Activated T-helper 2 cell treated with anti-CD3 and anti-CD28 coated beads, Interferon-gamma antibody, Interleukin-2, Interleukin-4, amounts not matched to agents 10 μg/mL and 5 μg/mL and 100 μg/mL, durations not matched to agents 14 hours and 24 hours and 36 hours (primary cell): ENCODE measurements around the gene ANKRD49. TPM values are rescaled to one million over a fixed set of nuclear protein-coding genes. Genes with fewer than 3 reads are reported as not detected.

Source experiments
- total RNA-seq: library from RNA; stranded (reverse); gene quantifications from 2 replicates; pipeline ENCODE4 v1.2.3, GENCODE V29; 2022

The ANKRD49 gene
- total RNA-seq, 1 donor from 2014 or later = 19.4 TPM

Other genes starting within 250 kb of the ANKRD49 start
- gene IZUMO1R, start 189.4 kb upstream of the ANKRD49 start, total RNA-seq = not detected in 2 replicates
- gene GPR83, start 92.6 kb upstream of the ANKRD49 start, total RNA-seq = 0.05 TPM in 1 of 2 replicates, not detected in the other
- gene MRE11, start 140 bp upstream of the ANKRD49 start, total RNA-seq = 45.8 and 47.4 TPM in 2 replicates
- not detected in 2 replicates for gene C11orf97, start 18.5 kb downstream of the ANKRD49 start, total RNA-seq
- 8.4 and 8.9 TPM in 2 replicates for gene FUT4, start 49.9 kb downstream of the ANKRD49 start, total RNA-seq
- 0.67 and 0.84 TPM in 2 replicates for gene PIWIL4, start 73.4 kb downstream of the ANKRD49 start, total RNA-seq